Esophagus squamous epithelium (tissue), 5 donors: ENCODE results near the gene PSMB2. TPM values are rescaled to one million over a fixed set of nuclear protein-coding genes. Genes with fewer than 3 reads are reported as not detected.

ENCODE experiments used
- DNase-seq: peaks from one replicate; lab custom pipeline; 2025; lab: John Stamatoyannopoulos, UW
- H3K27ac ChIP-seq, 4 donors: fragments of 200-600 bp; sonication (generic); one replicate each; pipeline ENCODE4 v1.5.1; 2016 to 2019; ENCODE audit warnings: mild to moderate bottlenecking in 1 of 4
- H3K27me3 ChIP-seq, 4 donors: fragments of 200-600 bp; sonication (generic); 1 replicate in 3 of 4; 2 replicates in 1 of 4; pipeline versions ENCODE4 v1.5.1 to v1.6.0; 2017 to 2021; ENCODE audit warnings: antibody characterized with exemption in 1 of 4
- H3K36me3 ChIP-seq, 3 donors: fragments of 200-600 bp; sonication (generic); one replicate each; pipeline ENCODE4 v1.5.1; 2016 to 2019
- H3K4me1 ChIP-seq, 3 donors: fragments of 200-600 bp; sonication (generic); one replicate each; pipeline ENCODE4 v1.5.1; 2017 to 2019
- H3K4me3 ChIP-seq, 4 donors: fragments of 200-600 bp; sonication (generic); 1 replicate in 3 of 4; 2 replicates in 1 of 4; pipeline ENCODE4 v1.5.1; 2016 to 2019; ENCODE audit warnings: mild to moderate bottlenecking in 2 of 4, moderate library complexity in 1 of 4
- H3K9me3 ChIP-seq, 3 donors: fragments of 200-600 bp; sonication (generic); one replicate each; pipeline ENCODE4 v1.5.1; 2016 to 2019
- POLR2A ChIP-seq, 4 donors: fragments of 450-650 bp; IDR thresholded peaks; one replicate each; pipeline ENCODE4 v1.6.1; 2017; ENCODE audit warnings: antibody characterized with exemption in 4 of 4, mild to moderate bottlenecking in 4 of 4, moderate library complexity in 3 of 4
- WGBS, 2 donors: methylation state at CpG; one replicate each; pipeline ENCODE4 v1.1.5; 2018; 5-methylcytosine and 5-hydroxymethylcytosine counted together
- intact Hi-C: fragments of 100-400 bp; cut with DNase I; formaldehyde crosslinking; loops from one replicate; pipeline ENCODE4 v1.15.0; 2022
- total RNA-seq, 4 donors: library from RNA; depleted of rRNA; stranded (reverse); fragments of >200 nt; gene quantifications; one replicate each; pipeline ENCODE4 v1.1.0, GENCODE V29; 2016
- TF ChIP-seq, protein P1 (sequence below), 6 experiments: fragments of 450-650 bp in 4 of 6; fragments of 200-600 bp in 2 of 6; sonication (generic) in 2 of 6; IDR thresholded peaks; one replicate each; pipeline ENCODE4 v1.5.1; 2016 to 2019; ENCODE audit warnings: antibody characterized with exemption in 6 of 6, mild to moderate bottlenecking in 4 of 6, moderate library complexity in 4 of 6
- donor health status: DM: yes; HTN: yes; CAD: no.

Gene PSMB2
- total RNA-seq, 4 donors from 2014 or later, result 31.3 to 69.5 (median 39.9) TPM

DNA sequence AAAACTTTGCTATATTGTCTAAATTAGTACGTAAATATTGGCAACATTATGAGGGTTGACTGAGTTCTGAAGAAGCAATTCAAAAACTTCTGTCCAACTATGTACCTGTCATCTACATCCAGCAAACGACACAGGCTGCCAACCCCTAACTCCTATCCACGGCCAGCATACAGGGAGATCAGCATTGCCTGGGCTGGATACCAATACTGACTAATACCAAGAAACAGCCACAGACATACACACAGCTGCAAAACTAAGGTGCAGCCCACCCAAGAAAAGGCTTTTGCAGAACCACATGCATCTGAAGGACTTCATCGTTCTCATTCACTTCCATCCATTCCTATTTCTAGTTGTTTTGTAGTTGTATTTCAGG lies 86.1 kb downstream of the PSMB2 start:
- Histone ChIP-seq H3K36me3 (peaks cover 0 to 40% (median 13%) of the 10 kb centered on the region in 3 donors), H3K4me3 (no peak overlapping the region), H3K27me3 (no peaks in the 10 kb centered on the region), H3K27ac (peak overlapping the region; percentile 68 to 99 (median 96)), H3K9me3 (no peaks in the 10 kb centered on the region), H3K4me1 (peaks cover 21 to 67% (median 31%) of the 10 kb centered on the region in 3 donors)
- intact Hi-C loops, result no loop called here
- TF ChIP-seq, protein P1, sequence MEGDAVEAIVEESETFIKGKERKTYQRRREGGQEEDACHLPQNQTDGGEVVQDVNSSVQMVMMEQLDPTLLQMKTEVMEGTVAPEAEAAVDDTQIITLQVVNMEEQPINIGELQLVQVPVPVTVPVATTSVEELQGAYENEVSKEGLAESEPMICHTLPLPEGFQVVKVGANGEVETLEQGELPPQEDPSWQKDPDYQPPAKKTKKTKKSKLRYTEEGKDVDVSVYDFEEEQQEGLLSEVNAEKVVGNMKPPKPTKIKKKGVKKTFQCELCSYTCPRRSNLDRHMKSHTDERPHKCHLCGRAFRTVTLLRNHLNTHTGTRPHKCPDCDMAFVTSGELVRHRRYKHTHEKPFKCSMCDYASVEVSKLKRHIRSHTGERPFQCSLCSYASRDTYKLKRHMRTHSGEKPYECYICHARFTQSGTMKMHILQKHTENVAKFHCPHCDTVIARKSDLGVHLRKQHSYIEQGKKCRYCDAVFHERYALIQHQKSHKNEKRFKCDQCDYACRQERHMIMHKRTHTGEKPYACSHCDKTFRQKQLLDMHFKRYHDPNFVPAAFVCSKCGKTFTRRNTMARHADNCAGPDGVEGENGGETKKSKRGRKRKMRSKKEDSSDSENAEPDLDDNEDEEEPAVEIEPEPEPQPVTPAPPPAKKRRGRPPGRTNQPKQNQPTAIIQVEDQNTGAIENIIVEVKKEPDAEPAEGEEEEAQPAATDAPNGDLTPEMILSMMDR (IDR thresholded peaks at IDR 0.05), result no peak
- no peak for TF ChIP-seq POLR2A (IDR thresholded peaks at IDR 0.05)
- 29 to 46% methylated on average over 4 of the region's 4 CpGs for WGBS, 2 donors
- no peak for DNase-seq

DNA sequence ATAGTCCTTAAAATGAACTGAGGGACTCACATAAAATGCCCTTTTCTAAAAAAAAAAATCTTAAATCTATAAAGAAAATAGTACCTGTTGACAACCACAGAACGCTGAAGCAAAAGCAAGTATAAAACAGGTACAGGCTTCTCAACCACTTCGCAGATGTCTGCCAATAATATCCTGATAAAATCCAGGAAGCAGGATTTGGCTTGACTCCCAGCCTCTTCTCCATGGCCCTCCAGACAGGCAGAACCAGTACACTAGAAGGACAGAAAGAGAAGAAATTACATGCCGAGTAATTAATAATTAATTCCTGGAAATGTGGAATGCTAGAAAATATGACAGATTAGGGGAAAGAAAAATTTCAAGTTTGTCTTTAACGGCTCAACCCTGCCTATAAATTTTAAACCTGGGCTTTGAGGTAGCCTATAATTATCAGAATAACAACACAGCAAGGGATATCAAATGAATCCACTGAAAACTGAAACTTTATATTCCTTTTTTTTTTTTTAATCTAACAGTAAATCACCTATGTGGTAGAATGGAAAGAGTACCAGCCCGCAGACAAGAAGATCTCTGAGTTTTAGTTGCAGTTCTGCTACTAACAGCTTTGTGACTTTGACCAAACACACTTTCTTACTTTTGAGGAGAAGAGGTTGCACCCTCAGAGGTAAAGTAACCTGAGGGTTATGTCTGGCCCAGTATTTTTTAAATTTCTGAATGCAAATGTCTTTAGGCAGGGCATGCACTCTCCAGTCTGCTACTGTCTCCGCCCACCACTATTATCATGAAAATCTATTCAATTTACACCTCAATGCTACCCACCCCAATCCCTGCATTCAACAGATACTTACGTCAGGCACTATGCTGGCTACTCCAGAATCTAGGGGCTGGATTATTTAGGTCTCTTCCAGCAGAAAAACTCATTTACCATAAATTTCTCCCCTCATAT lies 86.8 kb downstream of the PSMB2 start:
- Histone ChIP-seq H3K9me3 (no peaks in the 10 kb centered on the region), H3K4me3 (no peak overlapping the region), H3K27ac (peak overlapping the region; percentile 68 to 99 (median 96)), H3K36me3 (peaks cover 0 to 46% (median 13%) of the 10 kb centered on the region in 3 donors), H3K4me1 (peaks cover 21 to 66% (median 31%) of the 10 kb centered on the region in 3 donors), H3K27me3 (no peaks in the 10 kb centered on the region)
- intact Hi-C loops, result no loop called here
- TF ChIP-seq POLR2A (IDR thresholded peaks at IDR 0.05), result no peak
- TF ChIP-seq, protein P1 (IDR thresholded peaks at IDR 0.05), result no peak
- no peak for DNase-seq
- WGBS, 2 donors, result 35 to 48% methylated on average over 7 of the region's 7 CpGs

DNA sequence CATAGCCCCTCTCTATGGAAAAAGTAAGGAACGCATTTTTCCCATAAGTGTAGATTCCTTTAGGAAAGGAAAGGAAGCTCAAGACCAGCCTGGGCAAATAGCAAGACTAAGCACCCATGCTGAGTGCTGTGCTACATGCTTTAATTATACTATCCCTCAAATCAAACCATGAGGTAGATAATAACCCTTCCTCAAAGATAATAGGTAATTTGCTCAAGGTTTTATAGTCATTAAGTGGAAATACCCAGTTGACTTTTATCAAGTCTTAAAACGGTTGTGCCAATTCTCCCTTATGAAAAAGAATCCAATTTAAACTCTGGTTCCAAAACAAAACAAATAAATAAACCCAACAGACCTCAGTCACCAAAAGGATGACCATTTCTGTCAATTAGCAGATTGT lies 87.5 kb downstream of the PSMB2 start:
- Histone ChIP-seq H3K4me3 (no peak overlapping the region), H3K9me3 (no peaks in the 10 kb centered on the region), H3K27ac (peak overlapping the region in 2 of 4 donors; percentile 18 to 94), H3K27me3 (no peaks in the 10 kb centered on the region), H3K4me1 (peaks cover 19 to 59% (median 31%) of the 10 kb centered on the region in 3 donors), H3K36me3 (peaks cover 0 to 53% (median 13%) of the 10 kb centered on the region in 3 donors)
- DNase-seq, result no peak
- WGBS, 2 donors, result 35 to 64% methylated on average over 2 of the region's 2 CpGs
- intact Hi-C loops, result no loop called here
- no peak for TF ChIP-seq POLR2A (IDR thresholded peaks at IDR 0.05)
- TF ChIP-seq, protein P1 (IDR thresholded peaks at IDR 0.05), result no peak

Other genes starting within 250 kb of the PSMB2 start
- 10 to 100 TPM; 24.8 to 53.4 (median 28.4) TPM for gene KIAA0319L, start 84.1 kb downstream of the PSMB2 start, total RNA-seq
- gene NCDN, start 83.7 kb downstream of the PSMB2 start, total RNA-seq, result 10 to 100 TPM; 10.1 to 13.7 (median 12.1) TPM
- gene TFAP2E, start 68.2 kb downstream of the PSMB2 start, total RNA-seq, result 1 to 10 TPM in 1 of 4 donors, under 1 TPM in 2, not detected in 1; 0.26 to 1.1 (median 0.38) TPM
- 1 to 10 TPM in 3 of 4 donors, under 1 TPM in 1; 0.53 to 4.8 (median 3.8) TPM for gene C1orf216, start 77.4 kb upstream of the PSMB2 start, total RNA-seq
- 1 to 10 TPM; 1.3 to 9.7 (median 4.4) TPM for gene CLSPN, start 128.5 kb upstream of the PSMB2 start, total RNA-seq
- gene AGO4, start 166.5 kb upstream of the PSMB2 start, total RNA-seq, result 10 to 100 TPM in 1 of 4 donors, 1 to 10 TPM in 3; 4.6 to 18.1 (median 7.5) TPM
- 10 to 100 TPM in 2 of 4 donors, 1 to 10 TPM in 2; 9.7 to 18.1 (median 11.2) TPM for gene AGO1, start 241.7 kb upstream of the PSMB2 start, total RNA-seq